K562 (cell line): ENCODE data around the gene GCH1. TPM values are rescaled to one million over a fixed set of nuclear protein-coding genes. Genes with fewer than 3 reads are reported as not detected.

Source experiments
- ATAC-seq: fragments of 200-7000 bp; cut with Tn5 transposase; 3 replicates; pipeline ENCODE4 v1.9.1; 2020; ENCODE audit warnings: moderate library complexity
- BruUV-seq: library from RNA; stranded (reverse); fragments of 400-500 nt; replicated peaks from 2 replicates; lab custom pipeline; 2021; lab: Mats Ljungman, UMichigan
- CTCF ChIA-PET: fragments of 300-600 bp; formaldehyde crosslinking; extraction: SDS; loops from one replicate; lab custom pipeline; 2021; ENCODE audit warnings: low intra/inter-chr PET ratio; lab: Yijun Ruan, JAX
- POLR2A ChIA-PET: fragments of 300-600, 350-650 bp; sonication (Branson Sonifier 250); formaldehyde crosslinking; extraction: SDS; loops from one replicate; lab custom pipeline; 2021; ENCODE audit warnings: antibody characterized with exemption, inconsistent platforms; lab: Yijun Ruan, JAX
- DNase-seq, 4 experiments: peaks; one replicate each; pipeline versions ENCODE4 v3.0.0 to v3.0.0-alpha.2; 2011 to 2018; ENCODE audit warnings: low spot score in 3 of 4, mixed read lengths in 3 of 4; ENCODE audit errors: extremely low read depth in 1 of 4
- FAIRE-seq: peaks from 2 replicates; lab custom pipeline; 2011; peaks lifted over from hg19 to GRCh38; lab: Jason Lieb, UNC
- H2AFZ ChIP-seq: 2 replicates; pipeline ENCODE4 v1.6.0; 2011; ENCODE audit warnings: low read depth, low read length, control low read depth, inconsistent platforms
- H3K27ac ChIP-seq: fragments of 200-600 bp; 3 replicates; pipeline ENCODE4 v1.8.0; 2011; ENCODE audit warnings: low read depth, mild to moderate bottlenecking, control low read depth, inconsistent platforms, low read length, moderate library complexity, mixed read lengths; ENCODE audit errors: extremely low read depth
- H3K27me3 ChIP-seq, 2 experiments: fragments of 300-600 bp in 1 of 2; 2 replicates in 1 of 2; 3 replicates in 1 of 2; pipeline versions ENCODE4 v1.6.0 to v1.8.0; 2011; ENCODE audit warnings: inconsistent platforms in 2 of 2, low read length in 2 of 2, mild to moderate bottlenecking in 1 of 2, mixed read lengths in 1 of 2, moderate library complexity in 1 of 2; ENCODE audit not compliant: control insufficient read depth in 2 of 2, insufficient read depth in 2 of 2
- H3K36me3 ChIP-seq: fragments of 300-600 bp; 3 replicates; pipeline ENCODE4 v1.8.0; 2011; ENCODE audit warnings: mild to moderate bottlenecking, low read length, inconsistent platforms; ENCODE audit not compliant: control insufficient read depth, insufficient read depth
- H3K4me1 ChIP-seq, 2 experiments: fragments of 200-600 bp in 1 of 2; replicated peaks in 1 of 2; 2 replicates in 1 of 2; 3 replicates in 1 of 2; pipeline versions ENCODE4 v1.5.1 to v1.8.0; 2011; ENCODE audit warnings: inconsistent platforms in 2 of 2, low read length in 2 of 2, mild to moderate bottlenecking in 1 of 2, mixed read lengths in 1 of 2, moderate library complexity in 1 of 2; ENCODE audit not compliant: control insufficient read depth in 2 of 2, insufficient read depth in 2 of 2
- H3K4me2 ChIP-seq: 2 replicates; pipeline ENCODE4 v1.6.1; 2011; ENCODE audit warnings: low read length, control low read depth, inconsistent platforms, mixed read lengths; ENCODE audit not compliant: insufficient read depth
- H3K4me3 ChIP-seq: fragments of 200-600 bp; sonication (generic), shearing (Covaris generic); 2 replicates; pipeline ENCODE4 v1.5.1; 2016; ENCODE audit warnings: control low read depth, inconsistent platforms
- H3K79me2 ChIP-seq: fragments of 200-600 bp; 3 replicates; pipeline ENCODE4 v1.8.0; 2011; ENCODE audit warnings: low read length, inconsistent platforms; ENCODE audit not compliant: control insufficient read depth, insufficient read depth
- H3K9ac ChIP-seq, 2 experiments: 2 replicates each; pipeline versions ENCODE4 v1.6.0 to v1.6.1; 2011; ENCODE audit warnings: low read depth in 2 of 2, low read length in 2 of 2, control low read depth in 1 of 2, inconsistent platforms in 1 of 2, mild to moderate bottlenecking in 1 of 2, mixed read lengths in 1 of 2; ENCODE audit not compliant: insufficient read depth in 1 of 2
- H3K9me1 ChIP-seq: one replicate; pipeline ENCODE4 v1.6.0; 2011; ENCODE audit warnings: inconsistent platforms, mild to moderate bottlenecking, low read length, moderate library complexity; ENCODE audit not compliant: control insufficient read depth, insufficient read depth
- H3K9me3 ChIP-seq: replicated peaks from 2 replicates; pipeline ENCODE4 v1.5.1; 2011; ENCODE audit warnings: low read depth, low read length, inconsistent platforms; ENCODE audit not compliant: control insufficient read depth, insufficient read depth
- H4K20me1 ChIP-seq: replicated peaks from 2 replicates; pipeline ENCODE4 v1.6.1; 2011; ENCODE audit warnings: low read length, inconsistent platforms, mixed read lengths; ENCODE audit not compliant: control insufficient read depth, insufficient read depth
- CCNT2 ChIP-seq: IDR thresholded peaks from 2 replicates; pipeline ENCODE4 v1.6.1; 2011; ENCODE audit warnings: borderline replicate concordance, low read depth, mild to moderate bottlenecking, moderate library complexity, mixed read lengths, low read length; ENCODE audit not compliant: insufficient read length; ENCODE audit errors: extremely low read depth
- CEBPG ChIP-seq, 3 experiments: fragments of 200-800 bp in 1 of 3; sonication (Bioruptor generic) in 1 of 3; sonication (generic) in 1 of 3; formaldehyde crosslinking in 1 of 3; IDR thresholded peaks in 2 of 3; conservative IDR thresholded peaks in 1 of 3; 2 replicates each; pipeline versions ENCODE4 v1.6.1 to v1.8.0; 2016 to 2022; ENCODE audit warnings: missing compliant biosample characterization in 2 of 3, missing genetic modification characterization in 2 of 3, mild to moderate bottlenecking in 1 of 3, missing genetic modification reagents in 1 of 3
- EP400 ChIP-seq: fragments of 450-650 bp; IDR thresholded peaks from 2 replicates; pipeline ENCODE4 v1.6.1; 2017; ENCODE audit warnings: antibody characterized with exemption, mild to moderate bottlenecking, moderate library complexity
- FIP1L1 ChIP-seq: fragments of 200-400 bp; formaldehyde crosslinking; IDR thresholded peaks from 2 replicates; pipeline ENCODE4 v1.6.1; 2018; ENCODE audit warnings: mild to moderate bottlenecking, low read depth, low read length; ENCODE audit not compliant: poor library complexity, severe bottlenecking
- GABPA ChIP-seq: fragments of 200-800 bp; sonication (Bioruptor generic); conservative IDR thresholded peaks from 2 replicates; pipeline ENCODE4 v1.6.1; 2016; ENCODE audit warnings: low read depth, missing genetic modification characterization, missing compliant biosample characterization
- HDAC1 ChIP-seq, 2 experiments: fragments of 450-650 bp; IDR thresholded peaks; 2 replicates each; pipeline ENCODE4 v1.6.1; 2016 to 2017; ENCODE audit warnings: inconsistent platforms in 1 of 2, mild to moderate bottlenecking in 1 of 2, moderate library complexity in 1 of 2
- KDM5B ChIP-seq: fragments of 200-600 bp; sonication (generic); IDR thresholded peaks from 2 replicates; pipeline ENCODE4 v1.6.1; 2012; ENCODE audit warnings: low read depth, mild to moderate bottlenecking, moderate library complexity, low read length, control low read depth, inconsistent platforms; ENCODE audit not compliant: insufficient replicate concordance
- NEUROD1 ChIP-seq: fragments of 150-350 bp; IDR thresholded peaks from 2 replicates; pipeline ENCODE4 v1.6.1; 2014; ENCODE audit warnings: borderline replicate concordance, low read length, low read depth; ENCODE audit not compliant: partially characterized antibody
- PCBP1 ChIP-seq: fragments of 200-400 bp; formaldehyde crosslinking; IDR thresholded peaks from 2 replicates; pipeline ENCODE4 v1.6.1; 2018; ENCODE audit warnings: mild to moderate bottlenecking, low read depth, low read length; ENCODE audit not compliant: poor library complexity, severe bottlenecking
- PML ChIP-seq: IDR thresholded peaks from 2 replicates; pipeline ENCODE4 v1.6.1; 2012; ENCODE audit warnings: low read length, inconsistent platforms
- PRPF4 ChIP-seq: fragments of 200-400 bp; formaldehyde crosslinking; IDR thresholded peaks from one replicate; pipeline ENCODE4 v1.6.1; 2017; ENCODE audit warnings: low read length, low read depth, mild to moderate bottlenecking; ENCODE audit not compliant: insufficient read depth, poor library complexity, severe bottlenecking
- RFX5 ChIP-seq: IDR thresholded peaks from 2 replicates; pipeline ENCODE4 v1.6.1; 2011; ENCODE audit warnings: low read depth, mild to moderate bottlenecking, improper control_type of control experiment, low read length
- SAFB2 ChIP-seq: fragments of 200-400 bp; formaldehyde crosslinking; IDR thresholded peaks from 2 replicates; pipeline ENCODE4 v1.6.1; 2018; ENCODE audit warnings: borderline replicate concordance, low read length, low read depth, moderate library complexity; ENCODE audit not compliant: severe bottlenecking
- TAF1 ChIP-seq: IDR thresholded peaks from 2 replicates; pipeline ENCODE4 v1.6.1; 2011; ENCODE audit warnings: mild to moderate bottlenecking, low read length, moderate library complexity; ENCODE audit not compliant: insufficient read depth, control insufficient read depth, severe bottlenecking; ENCODE audit errors: extremely low read depth
- ZBTB11 ChIP-seq, 3 experiments: fragments of 200-800 bp in 1 of 3; fragments of 250-450 bp in 1 of 3; fragments of 450-650 bp in 1 of 3; sonication (Bioruptor Pico) in 1 of 3; sonication (Bioruptor generic) in 1 of 3; formaldehyde crosslinking in 1 of 3; IDR thresholded peaks; 2 replicates each; pipeline versions ENCODE4 v1.6.1 to v1.8.0; 2016 to 2022; ENCODE audit warnings: mild to moderate bottlenecking in 2 of 3, missing genetic modification characterization in 2 of 3, missing compliant biosample characterization in 1 of 3, moderate library complexity in 1 of 3
- ZNF583 ChIP-seq: fragments of 250-450 bp; sonication (Bioruptor Pico); IDR thresholded peaks from 2 replicates; pipeline ENCODE4 v1.4.0; 2020
- WGBS: fragments of 100-300 bp; shearing (Covaris generic); methylation state at CpG from one replicate; pipeline ENCODE4 v1.1.6; 2016; ENCODE audit warnings: low coverage, mixed read lengths; ENCODE audit not compliant: insufficient coverage; ENCODE audit errors: missing lambda C conversion rate; 5-methylcytosine and 5-hydroxymethylcytosine counted together
- in situ Hi-C: fragments of 300-500 bp; cut with MboI; formaldehyde crosslinking; loops from 4 replicates; pipeline ENCODE4 v1.15.0; 2018; ENCODE audit warnings: inconsistent platforms, mixed read lengths
- intact Hi-C: fragments of 100-400 bp; cut with micrococcal nuclease; formaldehyde crosslinking; loops from 2 replicates; pipeline ENCODE4 v1.14.2; 2022
- polyA plus RNA-seq, 8 experiments: library from polyadenylated mRNA; depleted of rRNA in 4 of 8; stranded (reverse) in 5 of 8; unstranded in 3 of 8; fragments of >200 nt; fragmentation: Nextera tagmentation in 2 of 8; fragmentation: Illumina TruSeq in 1 of 8; extraction: Ambion mirVana in 2 of 8; extraction: Trizol in 1 of 8; gene quantifications; 2 replicates each; pipeline versions ENCODE4 v1.2.1 to v1.2.3, GENCODE V29; 2011 to 2014; ENCODE audit warnings: inconsistent platforms in 1 of 8, missing spikeins in 1 of 8
- total RNA-seq, 7 experiments: library from RNA; depleted of rRNA in 6 of 7; stranded (reverse); fragments of >200 nt in 6 of 7; fragmentation: Illumina TruSeq in 2 of 7; extraction: Trizol in 2 of 7; gene quantifications; 2 replicates each; pipeline versions ENCODE4 v1.2.1 to v1.2.3, GENCODE V29; 2011 to 2021; ENCODE audit warnings: low replicate concordance in 1 of 7

Gene GCH1
- total and polyA plus RNA-seq, 9 of the 15 experiments (the other 6 are each of a cell fraction or from before 2014, with no cell fraction given) = 3.9 to 13.1 (median 6.5) TPM

- FAIRE-seq (no peak), ATAC-seq (peak; percentile 87), DNase-seq (peak; percentile 27 to 78 (median 40))
- no TSS peak for BruUV-seq
- Histone ChIP-seq H3K4me2 (peak overlapping the region; percentile 82), H3K9me1 (no peaks in the 10 kb centered on the region), H3K4me1 (peaks cover 0 to 15% of the 10 kb centered on the region in 2 experiments; a peak in 3 of 5 replicates), H3K4me3 (peak overlapping the region; percentile 80), H3K27me3 (no peaks in the 10 kb centered on the region), H3K36me3 (no peaks in the 10 kb centered on the region), H3K9me3 (no peaks in the 10 kb centered on the region), H4K20me1 (no peaks in the 10 kb centered on the region), H3K79me2 (no peaks in the 10 kb centered on the region; the same call in 2 of the 3 replicates), H3K27ac (peak overlapping the region; percentile 43), H3K9ac (peak overlapping the region; percentile 70 to 91), H2AFZ (peak overlapping the region; percentile 92)
- WGBS = 4% methylated on average over 13 of the region's 37 CpGs
- intact Hi-C loops (no loop called here), in situ Hi-C loops (no loop called here)
- CTCF ChIA-PET = interaction anchor here (0.6 to 1.1 kb wide), 2 partner anchors 259 to 338 kb away, joined by 3 to 4 read pairs; no protein-coding TSS in a partner anchor
- POLR2A ChIA-PET = interaction anchor here (0.8 to 1.4 kb wide), 4 partner anchors 13 to 129 kb away, joined by 3 to 7 read pairs (median 4); no protein-coding TSS in a partner anchor
- peak; percentile 52 for TF ChIP-seq PCBP1
- peak; percentile 11 for TF ChIP-seq TAF1
- TF ChIP-seq NEUROD1 = no peak
- peak; percentile 44; the same call in 1 of the 2 replicates for TF ChIP-seq CEBPG (CRISPR knock-in tag; IDR thresholded peaks at IDR 0.05)
- peak; percentile 57 to 68; a peak in 3 of 4 replicates for TF ChIP-seq CEBPG (tag; conservative IDR thresholded peaks at IDR 0.05 in 1 of 2, IDR thresholded peaks at IDR 0.05 in 1 of 2)
- peak; percentile 73 for TF ChIP-seq GABPA (tag)
- peak; percentile 53; the same call in 1 of the 2 replicates for TF ChIP-seq EP400
- TF ChIP-seq PRPF4 = peak; percentile 35
- no peak for TF ChIP-seq PML
- peak; percentile 23 for TF ChIP-seq KDM5B
- no peak for TF ChIP-seq RFX5
- TF ChIP-seq ZBTB11 (CRISPR knock-in tag; IDR thresholded peaks at IDR 0.05) = peak in 1 of 3 experiments; percentile 45; a peak in 1 of 6 replicates
- TF ChIP-seq CCNT2 = peak; percentile 30
- peak; percentile 27 for TF ChIP-seq FIP1L1
- TF ChIP-seq ZNF583 = no peak
- TF ChIP-seq SAFB2 = no peak
- peak in 1 of 2 experiments; percentile 10; a peak in 1 of 4 replicates for TF ChIP-seq HDAC1 (IDR thresholded peaks at IDR 0.05)
These were observed 494 bp downstream of the GCH1 start for GRCh38 chr14:54902143-54902520.
